ENCODE data around the gene MYO3B. TPM values are rescaled to one million over a fixed set of nuclear protein-coding genes. Genes with fewer than 3 reads are reported as not detected.
"Not testable (repeated sequence)": the region's sequence is repeated elsewhere in the genome, so short reads cannot be mapped to it uniquely, and the experiment has no call there.

MYO3B gene
- total RNA-seq, 1 donor, result 0.21 TPM

GRCh38 chr2:170324640-170325046 lies 146.7 kb downstream of the MYO3B start:
- no peaks in the 10 kb centered on the region for H3K4me1 ChIP-seq (ENCODE audit: insufficient read depth, low read length)
- H3K9me3 ChIP-seq (ENCODE audit: low read depth, low read length), result no peaks in the 10 kb centered on the region
- H3K27me3 ChIP-seq (ENCODE audit: insufficient read depth, low read length), result no peaks in the 10 kb centered on the region
- H3K4me3 ChIP-seq (ENCODE audit: low read length), result no peak overlapping the region

GRCh38 chr2:170330881-170331280 lies 152.9 kb downstream of the MYO3B start:
- Histone ChIP-seq H3K4me1 (ENCODE audit: insufficient read depth, low read length) (no peaks in the 10 kb centered on the region), H3K27me3 (ENCODE audit: insufficient read depth, low read length) (no peaks in the 10 kb centered on the region), H3K4me3 (ENCODE audit: low read length) (no peak overlapping the region), H3K9me3 (ENCODE audit: low read depth, low read length) (no peaks in the 10 kb centered on the region)

- Histone ChIP-seq H3K4me1 (ENCODE audit: insufficient read depth, low read length) (no peaks in the 10 kb centered on the region), H3K4me3 (ENCODE audit: low read length) (no peak overlapping the region), H3K27me3 (ENCODE audit: insufficient read depth, low read length) (no peaks in the 10 kb centered on the region), H3K9me3 (ENCODE audit: low read depth, low read length) (no peaks in the 10 kb centered on the region)
Measured at GRCh38 chr2:170332676-170333402, 154.9 kb downstream of the MYO3B start.

- H3K9me3 ChIP-seq (ENCODE audit: low read depth, low read length), result no peaks in the 10 kb centered on the region
- no peak overlapping the region for H3K4me3 ChIP-seq (ENCODE audit: low read length)
- no peaks in the 10 kb centered on the region for H3K27me3 ChIP-seq (ENCODE audit: insufficient read depth, low read length)
- no peaks in the 10 kb centered on the region for H3K4me1 ChIP-seq (ENCODE audit: insufficient read depth, low read length)
Measured at GRCh38 chr2:170335351-170335750, 157.4 kb downstream of the MYO3B start.

GRCh38 chr2:170336408-170336807 lies 158.5 kb downstream of the MYO3B start:
- no peaks in the 10 kb centered on the region for H3K4me1 ChIP-seq (ENCODE audit: insufficient read depth, low read length)
- no peak overlapping the region for H3K4me3 ChIP-seq (ENCODE audit: low read length)
- no peaks in the 10 kb centered on the region for H3K27me3 ChIP-seq (ENCODE audit: insufficient read depth, low read length)
- no peaks in the 10 kb centered on the region for H3K9me3 ChIP-seq (ENCODE audit: low read depth, low read length)

- no peaks in the 10 kb centered on the region for H3K9me3 ChIP-seq (ENCODE audit: low read depth, low read length)
- H3K4me1 ChIP-seq (ENCODE audit: insufficient read depth, low read length), result no peaks in the 10 kb centered on the region
- no peaks in the 10 kb centered on the region for H3K27me3 ChIP-seq (ENCODE audit: insufficient read depth, low read length)
- no peak overlapping the region for H3K4me3 ChIP-seq (ENCODE audit: low read length)
Measured at GRCh38 chr2:170336916-170337315, 159.0 kb downstream of the MYO3B start.

- Histone ChIP-seq H3K4me3 (ENCODE audit: low read length) (no peak overlapping the region), H3K4me1 (ENCODE audit: insufficient read depth, low read length) (no peaks in the 10 kb centered on the region), H3K27me3 (ENCODE audit: insufficient read depth, low read length) (no peaks in the 10 kb centered on the region), H3K9me3 (ENCODE audit: low read depth, low read length) (no peaks in the 10 kb centered on the region)
Measured at GRCh38 chr2:170339322-170339721, 161.4 kb downstream of the MYO3B start.

- no peaks in the 10 kb centered on the region for H3K27me3 ChIP-seq (ENCODE audit: insufficient read depth, low read length)
- H3K9me3 ChIP-seq (ENCODE audit: low read depth, low read length), result no peaks in the 10 kb centered on the region
- H3K4me1 ChIP-seq (ENCODE audit: insufficient read depth, low read length), result no peaks in the 10 kb centered on the region
- no peak overlapping the region for H3K4me3 ChIP-seq (ENCODE audit: low read length)
Measured at GRCh38 chr2:170339750-170340692, 162.1 kb downstream of the MYO3B start.

- Histone ChIP-seq H3K9me3 (ENCODE audit: low read depth, low read length) (no peaks in the 10 kb centered on the region), H3K27me3 (ENCODE audit: insufficient read depth, low read length) (no peaks in the 10 kb centered on the region), H3K4me3 (ENCODE audit: low read length) (no peak overlapping the region), H3K4me1 (ENCODE audit: insufficient read depth, low read length) (no peaks in the 10 kb centered on the region)
Measured at GRCh38 chr2:170340693-170341068, 162.7 kb downstream of the MYO3B start.

GRCh38 chr2:170341684-170342623 lies 164.0 kb downstream of the MYO3B start:
- Histone ChIP-seq H3K9me3 (ENCODE audit: low read depth, low read length) (no peaks in the 10 kb centered on the region), H3K4me3 (ENCODE audit: low read length) (no peak overlapping the region), H3K27me3 (ENCODE audit: insufficient read depth, low read length) (no peaks in the 10 kb centered on the region), H3K4me1 (ENCODE audit: insufficient read depth, low read length) (no peaks in the 10 kb centered on the region)

GRCh38 chr2:170344663-170345346 lies 166.9 kb downstream of the MYO3B start:
- Histone ChIP-seq H3K4me3 (ENCODE audit: low read length) (no peak overlapping the region), H3K9me3 (ENCODE audit: low read depth, low read length) (no peaks in the 10 kb centered on the region), H3K27me3 (ENCODE audit: insufficient read depth, low read length) (no peaks in the 10 kb centered on the region), H3K4me1 (ENCODE audit: insufficient read depth, low read length) (no peaks in the 10 kb centered on the region)

- Histone ChIP-seq H3K27me3 (ENCODE audit: insufficient read depth, low read length) (no peaks in the 10 kb centered on the region), H3K9me3 (ENCODE audit: low read depth, low read length) (no peaks in the 10 kb centered on the region), H3K4me1 (ENCODE audit: insufficient read depth, low read length) (no peaks in the 10 kb centered on the region), H3K4me3 (ENCODE audit: low read length) (no peak overlapping the region)
Measured at GRCh38 chr2:170345607-170346006, 167.7 kb downstream of the MYO3B start.

- H3K27me3 ChIP-seq (ENCODE audit: insufficient read depth, low read length); H3K9me3 ChIP-seq (ENCODE audit: low read depth, low read length); H3K4me1 ChIP-seq (ENCODE audit: insufficient read depth, low read length); H3K4me3 ChIP-seq (ENCODE audit: low read length): not testable (repeated sequence)
Measured at GRCh38 chr2:170349269-170349668, 171.3 kb downstream of the MYO3B start.
